Measurements from ENCODE around the gene NES. TPM values are rescaled to one million over a fixed set of nuclear protein-coding genes. Genes with fewer than 3 reads are reported as not detected.

Gene NES
- total RNA-seq, 1 experiment from 2014 or later: 56.3 TPM

- intact Hi-C loops (cut with micrococcal nuclease; ENCODE audit: unreplicated experiment) (loop anchor here (1.0 kb wide), 1 partner anchor 33 kb away; no protein-coding TSS in a partner anchor), in situ Hi-C loops (cut with HindIII; ENCODE audit: low pct_unique_long_range_greater_than_20kb, low sequenced_read_pairs) (no loop called here)
- DNase-seq (ENCODE audit: low read depth, low spot score): no peak
- peaks cover 50% of the 10 kb centered on the region for H3K4me1 ChIP-seq (ENCODE audit: control insufficient read depth, insufficient read depth, low read length)
- TF ChIP-seq SIN3A (IDR thresholded peaks at IDR 0.05; ENCODE audit: borderline replicate concordance, insufficient read depth, low read depth, low read length) (no peak), CTCF (IDR thresholded peaks at IDR 0.05) (no peak), TCF7L2 (IDR thresholded peaks at IDR 0.05; ENCODE audit: low read depth, low read length) (no peak), POLR2AphosphoS5 (IDR thresholded peaks at IDR 0.05; ENCODE audit: low read depth, low read length) (no peak)
- TF ChIP-seq, protein P1, sequence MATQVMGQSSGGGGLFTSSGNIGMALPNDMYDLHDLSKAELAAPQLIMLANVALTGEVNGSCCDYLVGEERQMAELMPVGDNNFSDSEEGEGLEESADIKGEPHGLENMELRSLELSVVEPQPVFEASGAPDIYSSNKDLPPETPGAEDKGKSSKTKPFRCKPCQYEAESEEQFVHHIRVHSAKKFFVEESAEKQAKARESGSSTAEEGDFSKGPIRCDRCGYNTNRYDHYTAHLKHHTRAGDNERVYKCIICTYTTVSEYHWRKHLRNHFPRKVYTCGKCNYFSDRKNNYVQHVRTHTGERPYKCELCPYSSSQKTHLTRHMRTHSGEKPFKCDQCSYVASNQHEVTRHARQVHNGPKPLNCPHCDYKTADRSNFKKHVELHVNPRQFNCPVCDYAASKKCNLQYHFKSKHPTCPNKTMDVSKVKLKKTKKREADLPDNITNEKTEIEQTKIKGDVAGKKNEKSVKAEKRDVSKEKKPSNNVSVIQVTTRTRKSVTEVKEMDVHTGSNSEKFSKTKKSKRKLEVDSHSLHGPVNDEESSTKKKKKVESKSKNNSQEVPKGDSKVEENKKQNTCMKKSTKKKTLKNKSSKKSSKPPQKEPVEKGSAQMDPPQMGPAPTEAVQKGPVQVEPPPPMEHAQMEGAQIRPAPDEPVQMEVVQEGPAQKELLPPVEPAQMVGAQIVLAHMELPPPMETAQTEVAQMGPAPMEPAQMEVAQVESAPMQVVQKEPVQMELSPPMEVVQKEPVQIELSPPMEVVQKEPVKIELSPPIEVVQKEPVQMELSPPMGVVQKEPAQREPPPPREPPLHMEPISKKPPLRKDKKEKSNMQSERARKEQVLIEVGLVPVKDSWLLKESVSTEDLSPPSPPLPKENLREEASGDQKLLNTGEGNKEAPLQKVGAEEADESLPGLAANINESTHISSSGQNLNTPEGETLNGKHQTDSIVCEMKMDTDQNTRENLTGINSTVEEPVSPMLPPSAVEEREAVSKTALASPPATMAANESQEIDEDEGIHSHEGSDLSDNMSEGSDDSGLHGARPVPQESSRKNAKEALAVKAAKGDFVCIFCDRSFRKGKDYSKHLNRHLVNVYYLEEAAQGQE (IDR thresholded peaks at IDR 0.05; ENCODE audit: insufficient read depth in 1 of 2, low read depth in 2 of 2, low read length in 1 of 2): no peak
- no peaks in the 10 kb centered on the region for H3K27me3 ChIP-seq (ENCODE audit: control insufficient read depth, insufficient read depth, low read length)
- H3K9me3 ChIP-seq (ENCODE audit: control insufficient read depth, insufficient read depth, low read depth, low read length): no peaks in the 10 kb centered on the region
- ATAC-seq: no peak
- no peaks in the 10 kb centered on the region; the same call in 1 of the 2 replicates for H3K36me3 ChIP-seq (ENCODE audit: control insufficient read depth, insufficient read depth, low read length)
- CTCF ChIA-PET: interaction anchor here (1.1 to 5.6 kb wide), 6 partner anchors 18 to 67 kb away, joined by 5 to 47 read pairs (median 10); partner anchors contain the start of gene NES
- BruUV-seq (replicated peaks): TSS peak; percentile 41
- POLR2A ChIA-PET: interaction anchor here (0.5 to 0.6 kb wide), 3 partner anchors 18 to 202 kb away, joined by 5 to 13 read pairs (median 5); partner anchors contain the start of gene NTRK1
- no peak overlapping the region for H3K4me3 ChIP-seq (ENCODE audit: low read depth in 2 of 2, low read length in 2 of 2)
- H3K27ac ChIP-seq (ENCODE audit: low read length): peak overlapping the region; percentile 37
Observed at GRCh38 chr1:156658945-156659574, 18.1 kb downstream of the NES start.

DNA sequence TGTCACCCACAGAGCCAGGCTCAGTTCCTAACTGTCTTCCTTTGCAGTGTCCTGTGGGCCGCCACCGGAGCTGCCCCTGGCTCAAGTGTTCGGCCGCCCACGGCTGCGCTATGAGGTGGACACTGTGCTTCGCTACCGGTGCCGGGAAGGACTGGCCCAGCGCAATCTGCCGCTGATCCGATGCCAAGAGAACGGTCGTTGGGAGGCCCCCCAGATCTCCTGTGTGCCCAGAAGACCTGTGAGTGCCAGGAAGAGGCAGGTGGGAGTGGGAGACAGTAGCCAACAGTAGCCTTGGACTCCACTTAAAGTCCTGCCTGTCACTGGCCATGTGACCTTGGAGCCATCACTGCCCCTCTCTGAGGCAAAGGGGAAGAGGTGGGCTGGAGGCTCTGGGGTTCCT lies 18.7 kb downstream of the NES start:
- Histone ChIP-seq H3K4me3 (ENCODE audit: low read depth in 2 of 2, low read length in 2 of 2) (no peak overlapping the region), H3K36me3 (ENCODE audit: control insufficient read depth, insufficient read depth, low read length) (no peaks in the 10 kb centered on the region; the same call in 1 of the 2 replicates), H3K27ac (ENCODE audit: low read length) (no peak overlapping the region), H3K9me3 (ENCODE audit: control insufficient read depth, insufficient read depth, low read depth, low read length) (no peaks in the 10 kb centered on the region), H3K27me3 (ENCODE audit: control insufficient read depth, insufficient read depth, low read length) (no peaks in the 10 kb centered on the region), H3K4me1 (ENCODE audit: control insufficient read depth, insufficient read depth, low read length) (peaks cover 46% of the 10 kb centered on the region)
- TF ChIP-seq SIN3A (IDR thresholded peaks at IDR 0.05; ENCODE audit: borderline replicate concordance, insufficient read depth, low read depth, low read length) (no peak), POLR2AphosphoS5 (IDR thresholded peaks at IDR 0.05; ENCODE audit: low read depth, low read length) (no peak), TCF7L2 (IDR thresholded peaks at IDR 0.05; ENCODE audit: low read depth, low read length) (no peak), CTCF (IDR thresholded peaks at IDR 0.05) (no peak)
- TF ChIP-seq, protein P1 (IDR thresholded peaks at IDR 0.05; ENCODE audit: insufficient read depth in 1 of 2, low read depth in 2 of 2, low read length in 1 of 2): no peak
- intact Hi-C loops (cut with micrococcal nuclease; ENCODE audit: unreplicated experiment) (loop anchor here (1.0 kb wide), 1 partner anchor 32 kb away; no protein-coding TSS in a partner anchor), in situ Hi-C loops (cut with HindIII; ENCODE audit: low pct_unique_long_range_greater_than_20kb, low sequenced_read_pairs) (no loop called here)
- ATAC-seq: no peak
- CTCF ChIA-PET: interaction anchor here (0.6 to 5.6 kb wide), 5 partner anchors 19 to 42 kb away, joined by 3 to 41 read pairs (median 5); no protein-coding TSS in a partner anchor
- DNase-seq (ENCODE audit: low read depth, low spot score): no peak
- POLR2A ChIA-PET: interaction anchor here (0.6 kb wide), 1 partner anchor 53 kb away, joined by 13 read pairs; no protein-coding TSS in a partner anchor
- no TSS peak for BruUV-seq (replicated peaks)
